Measurements from ENCODE around the gene DPH3.
A peak's percentile ranks its signal among the peaks of the same experiment; 100 is the strongest.

Gene DPH3

GRCh38 chr3:16290007-16290826 is 25.5 kb upstream of the DPH3 start:
- no peak overlapping the region for H3K4me3 ChIP-seq
- no peak overlapping the region for H3K27ac ChIP-seq
- DNase-seq (ENCODE audit: low spot score), result no peak
- TF ChIP-seq CTCF (IDR thresholded peaks at IDR 0.05), result peak; percentile 47

- no peak overlapping the region for H3K4me3 ChIP-seq
- no peak for DNase-seq (ENCODE audit: low spot score)
- H3K27ac ChIP-seq, result peak overlapping the region; percentile 40 to 42
- TF ChIP-seq CTCF (IDR thresholded peaks at IDR 0.05), result no peak
Observed at GRCh38 chr3:16289144-16289889, 24.6 kb upstream of the DPH3 start.

- H3K4me3 ChIP-seq, result no peak overlapping the region
- TF ChIP-seq CTCF (IDR thresholded peaks at IDR 0.05), result no peak
- no peak for DNase-seq (ENCODE audit: low spot score)
- peak overlapping the region in 1 of 2 donors; percentile 42 for H3K27ac ChIP-seq
Observed at GRCh38 chr3:16288664-16289063, 23.9 kb upstream of the DPH3 start.

- H3K4me3 ChIP-seq, result no peak overlapping the region
- no peak for DNase-seq (ENCODE audit: low spot score)
Observed at GRCh38 chr3:16286751-16287543, 22.2 kb upstream of the DPH3 start.

GRCh38 chr3:16286161-16286560 is 21.4 kb upstream of the DPH3 start:
- no peak for DNase-seq (ENCODE audit: low spot score)
- no peak overlapping the region for H3K27ac ChIP-seq
- no peak for TF ChIP-seq CTCF (IDR thresholded peaks at IDR 0.05)
- H3K4me3 ChIP-seq, result no peak overlapping the region

More at GRCh38 chr3:16286751-16287543, 22.2 kb upstream of the DPH3 start:
- H3K27ac ChIP-seq, result no peak overlapping the region
- TF ChIP-seq CTCF (IDR thresholded peaks at IDR 0.05), result no peak

- no peak for DNase-seq (ENCODE audit: low spot score)
- TF ChIP-seq CTCF (IDR thresholded peaks at IDR 0.05), result no peak
- Histone ChIP-seq H3K27ac (no peak overlapping the region), H3K4me3 (no peak overlapping the region)
Observed at GRCh38 chr3:16284633-16285032, 19.9 kb upstream of the DPH3 start.

Data from coronary artery (tissue), 2 donors.